Thymus (tissue), 11 donors: ENCODE results near the gene SYNJ2. TPM values are rescaled to one million over a fixed set of nuclear protein-coding genes. Genes with fewer than 3 reads are reported as not detected.

Experiments
- DNase-seq, 9 donors: peaks; one replicate each; pipeline ENCODE4 v3.0.0-alpha.2; 2013; ENCODE audit warnings: low spot score in 9 of 9, low read depth in 6 of 9, missing footprints in 1 of 9
- H3K27ac ChIP-seq, 2 donors: one replicate each; pipeline ENCODE4 v1.5.1; 2013; ENCODE audit warnings: control low read depth in 1 of 2, low read depth in 1 of 2, low read length in 1 of 2, mild to moderate bottlenecking in 1 of 2, moderate library complexity in 1 of 2
- H3K27me3 ChIP-seq, 2 donors: one replicate each; pipeline ENCODE4 v1.5.1; 2013; ENCODE audit warnings: low read length in 1 of 2; ENCODE audit not compliant: control insufficient read depth in 2 of 2, insufficient read depth in 1 of 2
- H3K36me3 ChIP-seq, 2 donors: one replicate each; pipeline ENCODE4 v1.5.1; 2013; ENCODE audit warnings: low read length in 1 of 2, mild to moderate bottlenecking in 1 of 2, moderate library complexity in 1 of 2; ENCODE audit not compliant: control insufficient read depth in 2 of 2, insufficient read depth in 2 of 2
- H3K4me1 ChIP-seq, 2 donors: one replicate each; pipeline ENCODE4 v1.5.1; 2013; ENCODE audit warnings: low read length in 2 of 2; ENCODE audit not compliant: control insufficient read depth in 2 of 2, insufficient read depth in 2 of 2
- H3K4me3 ChIP-seq, 2 donors: one replicate each; pipeline ENCODE4 v1.5.1; 2013; ENCODE audit warnings: low read length in 2 of 2, control low read depth in 1 of 2, mild to moderate bottlenecking in 1 of 2
- H3K9me3 ChIP-seq, 2 donors: one replicate each; pipeline ENCODE4 v1.5.1; 2013; ENCODE audit warnings: low read length in 1 of 2, mild to moderate bottlenecking in 1 of 2; ENCODE audit not compliant: control insufficient read depth in 2 of 2, insufficient read depth in 1 of 2
- WGBS: extraction: QIAGEN DNeasy Blood & Tissue Kit; methylation state at CpG from one replicate; pipeline ENCODE4 v1.1.7; 2013; 5-methylcytosine and 5-hydroxymethylcytosine counted together
- polyA plus RNA-seq: library from polyadenylated mRNA; stranded (reverse); fragments of 200-250 nt; gene quantifications from one replicate; pipeline ENCODE4 v1.2.3, GENCODE V29; 2013
- total RNA-seq: library from RNA; stranded (reverse); fragments of 120-200 nt; gene quantifications from one replicate; pipeline ENCODE4 v1.2.4, GENCODE V29; 2013
- donor health status: healthy.

SYNJ2 gene
- total and polyA plus RNA-seq, 2 donors = 5.7 to 8.2 TPM

DNA sequence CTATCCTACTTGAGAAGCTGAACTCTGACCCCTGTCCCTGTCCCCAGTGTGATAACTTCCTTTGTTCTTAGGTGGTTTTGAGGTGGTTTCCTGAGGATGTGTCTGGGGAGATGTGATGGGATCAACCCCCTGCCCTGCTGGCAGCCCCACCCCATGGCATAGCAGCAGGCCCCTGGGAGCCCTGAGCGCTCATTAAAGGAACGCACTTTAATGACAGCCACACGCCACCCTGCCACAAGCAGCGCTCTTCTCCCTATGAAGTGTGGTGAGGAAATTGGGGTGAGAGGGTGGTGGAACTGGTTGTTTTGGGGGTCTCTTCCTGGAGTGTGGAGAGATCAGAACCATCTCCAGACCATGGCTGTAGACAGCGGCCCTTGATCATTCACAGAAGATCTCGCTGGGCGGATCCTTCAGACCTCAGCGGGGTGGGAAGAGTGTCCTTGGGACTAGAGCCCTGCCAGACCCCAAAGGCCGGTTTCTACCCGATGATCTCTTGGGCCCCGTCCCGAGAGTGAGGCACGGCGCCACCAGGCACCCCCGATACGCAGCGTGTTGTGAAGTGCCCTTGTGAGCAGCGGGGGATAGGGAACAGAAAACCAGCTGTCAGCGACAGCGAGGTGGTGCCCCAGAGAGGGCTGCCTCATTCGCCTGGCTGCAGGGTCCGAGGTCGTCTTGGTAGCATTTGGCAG is 45.4 kb downstream of the SYNJ2 start:
- DNase-seq = no peak
- Histone ChIP-seq H3K36me3 (peaks cover 2 to 7% of the 10 kb centered on the region in 2 donors), H3K9me3 (peaks cover 0 to 3% of the 10 kb centered on the region in 2 donors), H3K4me3 (peak overlapping the region in 1 of 2 donors; percentile 24), H3K27ac (peak overlapping the region; percentile 78 to 90), H3K27me3 (no peaks in the 10 kb centered on the region), H3K4me1 (peaks cover 11 to 29% of the 10 kb centered on the region in 2 donors)
- 69% methylated on average over 23 of the region's 23 CpGs for WGBS

DNA sequence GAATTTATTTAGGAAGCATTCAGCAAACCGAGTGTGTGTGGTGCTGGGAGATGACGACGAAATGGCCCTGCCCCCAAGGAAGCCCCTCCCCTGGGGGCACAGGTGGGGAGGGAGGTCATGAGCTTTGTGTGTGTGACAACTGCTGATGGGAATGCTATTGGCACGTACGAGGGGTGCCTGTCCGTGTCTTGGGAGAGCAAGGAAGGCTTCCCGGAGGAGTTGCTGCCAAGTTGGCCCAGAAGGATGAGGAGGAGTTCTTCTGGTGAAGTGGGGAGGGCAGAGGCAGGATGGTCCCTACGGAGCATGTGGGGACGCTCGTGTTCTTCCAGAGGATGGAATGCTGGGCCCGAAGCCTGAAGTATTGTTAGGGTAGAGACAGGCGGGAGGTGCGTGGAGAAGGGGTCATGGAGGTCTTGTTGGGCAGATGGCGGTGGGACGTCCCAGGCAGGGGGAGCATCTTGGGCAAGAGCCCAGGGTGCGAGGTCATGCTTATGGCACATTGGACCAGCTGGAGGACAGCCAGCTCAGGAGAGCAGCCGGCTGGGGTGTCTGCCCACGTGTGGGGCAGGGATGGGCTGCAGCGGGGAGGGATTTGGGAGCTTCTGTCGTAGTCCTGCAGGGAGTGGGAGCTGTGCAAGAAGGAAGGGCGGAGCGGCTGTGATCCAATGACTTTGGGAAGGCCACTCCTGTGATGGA is 46.1 kb downstream of the SYNJ2 start:
- Histone ChIP-seq H3K4me3 (no peak overlapping the region), H3K4me1 (peaks cover 11 to 29% of the 10 kb centered on the region in 2 donors), H3K27ac (no peak overlapping the region), H3K27me3 (no peaks in the 10 kb centered on the region), H3K36me3 (peaks cover 2 to 7% of the 10 kb centered on the region in 2 donors), H3K9me3 (peaks cover 0 to 3% of the 10 kb centered on the region in 2 donors)
- DNase-seq = no peak
- 95% methylated on average over 22 of the region's 22 CpGs for WGBS

DNA sequence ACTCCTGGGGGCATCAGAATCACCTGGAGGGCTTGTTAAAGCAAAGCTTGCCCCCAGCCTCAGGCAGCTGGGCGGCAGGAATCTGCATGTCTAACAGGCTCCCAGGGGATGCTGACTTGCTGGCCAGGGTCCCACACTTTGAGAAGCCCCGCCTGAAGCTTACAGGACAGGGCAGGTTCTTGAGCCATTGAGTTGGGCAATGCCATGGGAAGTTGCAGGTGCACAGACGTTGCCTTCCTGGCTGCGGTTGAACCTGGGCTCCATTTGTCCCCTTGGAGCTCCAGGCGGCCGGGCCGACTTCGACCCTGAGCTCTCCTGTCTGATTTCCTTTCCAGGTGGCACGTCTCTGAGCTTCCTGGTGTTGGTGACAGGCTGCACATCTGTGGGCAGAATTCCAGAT is 46.8 kb downstream of the SYNJ2 start:
- DNase-seq = no peak
- 91% methylated on average over 9 of the region's 9 CpGs for WGBS
- no peak overlapping the region for H3K27ac ChIP-seq

DNA sequence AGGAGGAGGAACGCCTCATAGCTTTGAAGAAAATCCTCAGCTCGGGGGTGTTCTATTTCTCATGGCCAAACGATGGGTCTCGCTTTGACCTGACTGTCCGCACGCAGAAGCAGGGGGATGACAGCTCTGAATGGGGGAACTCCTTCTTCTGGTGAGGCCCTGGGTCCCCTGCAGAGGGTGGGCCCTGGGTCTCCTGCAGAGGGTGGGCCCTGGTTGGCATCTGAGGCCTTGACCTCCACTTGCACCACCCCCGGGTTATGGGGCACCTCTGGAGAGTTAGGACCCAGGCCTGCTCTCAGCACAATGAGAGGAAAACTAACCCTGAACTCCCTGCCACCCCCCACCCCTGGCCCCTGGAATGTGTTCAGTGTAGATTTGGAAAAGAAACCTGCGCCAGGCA is 47.2 kb downstream of the SYNJ2 start:
- no peak for DNase-seq
- 98% methylated on average over 8 of the region's 8 CpGs for WGBS
- peaks cover 11 to 29% of the 10 kb centered on the region in 2 donors for H3K4me1 ChIP-seq

More for the DNA sequence above, 46.8 kb downstream of the SYNJ2 start:
- Histone ChIP-seq H3K4me1 (peaks cover 11 to 29% of the 10 kb centered on the region in 2 donors), H3K9me3 (peaks cover 0 to 3% of the 10 kb centered on the region in 2 donors), H3K27me3 (no peaks in the 10 kb centered on the region), H3K4me3 (no peak overlapping the region), H3K36me3 (peaks cover 2 to 6% of the 10 kb centered on the region in 2 donors)

DNA sequence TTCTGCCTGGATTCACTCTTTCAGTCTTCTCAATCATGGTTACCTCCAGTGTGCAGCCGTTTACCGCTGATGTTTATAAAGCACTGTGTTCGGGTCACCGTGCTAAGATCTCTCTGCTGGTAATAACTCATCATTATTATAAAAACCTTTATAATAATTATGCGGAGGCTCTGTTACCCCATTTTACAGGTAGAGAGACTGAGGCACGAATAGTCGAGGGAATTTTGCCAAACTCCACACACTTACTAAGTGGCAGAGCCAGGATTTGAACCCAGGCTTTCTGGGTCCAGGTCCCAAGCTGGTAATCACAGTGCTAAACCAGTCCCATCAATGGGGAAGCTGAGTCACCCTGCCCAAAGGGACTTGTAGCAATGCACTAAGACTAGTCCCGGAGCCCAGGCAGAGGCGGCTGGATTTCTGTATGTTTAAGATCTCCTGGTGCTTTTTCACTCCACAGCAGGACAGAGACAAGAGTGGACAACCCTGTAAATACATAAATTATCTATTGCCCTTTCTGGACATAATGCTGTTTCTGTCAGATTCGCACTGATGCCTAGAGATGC is 48.1 kb downstream of the SYNJ2 start:
- H3K4me1 ChIP-seq = peaks cover 11 to 29% of the 10 kb centered on the region in 2 donors
- no peak overlapping the region for H3K4me3 ChIP-seq
- WGBS = 99% methylated on average over 10 of the region's 10 CpGs
- no peaks in the 10 kb centered on the region for H3K27me3 ChIP-seq
- peaks cover 0 to 3% of the 10 kb centered on the region in 2 donors for H3K9me3 ChIP-seq
- H3K36me3 ChIP-seq = peaks cover 2 to 9% of the 10 kb centered on the region in 2 donors
- H3K27ac ChIP-seq = no peak overlapping the region
- DNase-seq = no peak

More for the DNA sequence above, 47.2 kb downstream of the SYNJ2 start:
- Histone ChIP-seq H3K27me3 (no peaks in the 10 kb centered on the region), H3K9me3 (peaks cover 0 to 3% of the 10 kb centered on the region in 2 donors), H3K36me3 (peaks cover 2 to 9% of the 10 kb centered on the region in 2 donors), H3K4me3 (no peak overlapping the region), H3K27ac (no peak overlapping the region)

DNA sequence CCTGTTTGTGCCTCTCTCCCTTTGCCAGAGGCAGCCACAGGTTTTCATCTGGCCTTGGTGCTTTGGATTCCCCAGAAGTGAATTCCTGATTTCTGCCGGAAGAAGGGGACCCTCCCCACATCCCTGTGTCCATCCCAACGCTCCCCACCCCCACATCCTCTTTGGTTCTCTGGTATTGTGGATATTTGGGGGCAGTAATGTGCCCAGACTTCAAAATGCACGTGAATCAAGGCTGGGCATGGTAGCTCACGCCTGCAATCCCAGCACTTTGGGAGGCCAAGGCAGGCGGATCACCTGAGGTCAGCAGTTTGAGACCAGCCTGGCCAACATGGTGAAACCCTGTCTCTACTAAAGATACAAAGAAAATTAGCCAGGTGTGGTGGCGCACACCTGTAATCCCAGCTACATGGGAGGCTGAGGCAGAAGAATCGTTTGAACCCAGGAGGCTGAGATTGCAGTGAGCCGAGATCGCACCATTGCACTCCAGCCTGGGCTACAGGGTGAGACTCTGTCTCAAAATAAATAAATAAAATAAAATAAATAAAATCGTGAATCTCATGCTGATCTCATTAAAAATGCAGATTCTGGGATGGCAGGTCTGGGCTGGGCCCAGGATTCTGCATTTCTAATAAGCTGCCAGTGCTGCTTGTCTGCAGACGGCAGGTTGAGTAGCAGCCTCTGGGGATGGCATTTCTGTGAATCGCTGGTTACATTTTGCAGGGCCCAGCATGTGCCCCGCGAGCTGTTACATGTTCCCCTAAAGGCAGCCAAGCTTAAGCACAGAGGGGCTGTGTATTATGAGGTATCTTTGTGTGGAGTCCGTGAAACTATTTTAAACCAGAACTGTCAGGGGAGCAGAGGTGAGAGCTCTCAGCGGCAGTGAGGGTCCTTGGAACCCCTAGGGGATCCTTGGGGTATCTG is 49.0 kb downstream of the SYNJ2 start:
- H3K4me3 ChIP-seq = no peak overlapping the region
- peaks cover 0 to 3% of the 10 kb centered on the region in 2 donors for H3K9me3 ChIP-seq
- peaks cover 2 to 9% of the 10 kb centered on the region in 2 donors for H3K36me3 ChIP-seq
- 96% methylated on average over 16 of the region's 16 CpGs for WGBS
- DNase-seq = no peak
- no peak overlapping the region for H3K27ac ChIP-seq
- H3K4me1 ChIP-seq = peaks cover 11 to 29% of the 10 kb centered on the region in 2 donors
- H3K27me3 ChIP-seq = no peaks in the 10 kb centered on the region

DNA sequence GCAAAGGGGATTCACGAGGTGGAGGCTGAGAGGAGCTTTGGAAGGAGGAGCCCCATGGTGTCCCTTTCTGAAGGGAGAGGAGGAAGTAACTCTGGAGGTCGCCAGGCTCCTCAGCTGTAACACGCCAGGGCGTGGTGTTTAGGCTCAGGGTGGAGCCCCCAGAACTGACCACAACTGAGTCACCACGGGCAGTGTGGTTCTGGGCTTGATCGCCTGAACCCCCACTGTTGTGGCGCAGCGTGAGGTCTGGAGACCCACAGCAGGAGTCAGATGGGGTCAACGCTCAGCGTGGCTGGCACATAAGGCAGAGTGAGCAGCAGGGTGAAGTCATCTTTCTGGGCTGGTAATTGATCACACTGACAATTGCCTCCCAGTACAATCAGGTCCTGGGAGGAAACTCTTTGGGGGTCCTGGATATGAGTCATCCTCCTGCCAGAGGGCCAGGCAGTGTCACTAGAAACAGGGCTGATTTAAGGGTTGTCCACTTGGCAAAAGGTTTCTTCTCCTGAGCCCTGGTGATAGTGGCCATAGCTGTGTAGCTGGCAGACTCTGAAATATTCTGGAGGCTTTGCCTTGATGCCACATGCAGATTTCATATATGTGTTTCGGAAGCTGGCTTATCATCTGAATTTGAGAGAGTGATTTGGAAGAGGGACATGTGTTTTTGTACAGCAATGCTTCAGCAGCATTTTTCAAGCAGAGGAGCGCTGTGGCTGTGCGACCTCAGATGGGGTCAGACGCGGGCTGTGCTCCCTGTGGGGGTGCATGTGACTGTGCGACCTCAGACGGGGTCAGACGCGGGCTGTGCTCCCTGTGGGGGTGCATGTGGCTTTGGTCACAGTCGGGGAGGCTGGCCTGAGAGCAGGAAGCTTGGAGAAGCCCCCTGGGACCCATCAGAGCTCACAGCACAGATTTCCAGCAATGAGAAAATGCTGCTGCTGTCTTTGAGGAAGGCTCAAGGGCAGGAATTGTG is 50.0 kb downstream of the SYNJ2 start:
- H3K27me3 ChIP-seq = no peaks in the 10 kb centered on the region
- peaks cover 2 to 9% of the 10 kb centered on the region in 2 donors for H3K36me3 ChIP-seq
- H3K4me1 ChIP-seq = peaks cover 6 to 19% of the 10 kb centered on the region in 2 donors
- 75% methylated on average over 20 of the region's 20 CpGs for WGBS
- no peak for DNase-seq
- peaks cover 0 to 3% of the 10 kb centered on the region in 2 donors for H3K9me3 ChIP-seq
- no peak overlapping the region for H3K4me3 ChIP-seq
- no peak overlapping the region for H3K27ac ChIP-seq

DNA sequence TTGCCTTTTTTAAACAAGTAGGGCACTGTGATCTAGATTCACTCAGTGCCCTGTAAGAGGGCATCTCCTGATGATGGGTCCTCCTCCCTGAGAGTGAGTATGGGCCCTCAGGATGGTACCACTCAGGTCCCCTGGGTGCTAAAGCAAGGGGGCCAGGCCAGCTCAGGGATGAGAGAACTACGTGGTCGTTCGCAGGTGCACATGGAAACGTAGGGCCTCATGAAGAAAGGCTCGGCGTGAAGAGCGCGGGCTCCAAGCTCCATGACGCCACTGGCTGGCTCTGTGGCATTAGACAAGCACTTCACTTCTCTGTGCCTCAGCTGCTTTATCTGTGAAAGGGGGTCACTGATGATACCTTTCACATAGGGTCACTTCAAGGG is 50.7 kb downstream of the SYNJ2 start:
- 93% methylated on average over 9 of the region's 9 CpGs for WGBS
- Histone ChIP-seq H3K27ac (no peak overlapping the region), H3K4me1 (peaks cover 0 to 12% of the 10 kb centered on the region in 2 donors), H3K27me3 (no peaks in the 10 kb centered on the region), H3K36me3 (peaks cover 2 to 9% of the 10 kb centered on the region in 2 donors), H3K9me3 (peaks cover 0 to 3% of the 10 kb centered on the region in 2 donors), H3K4me3 (no peak overlapping the region)
- no peak for DNase-seq
